Ascending aorta (tissue), 2 donors: ENCODE measurements around the gene IL37. TPM values are rescaled to one million over a fixed set of nuclear protein-coding genes. Genes with fewer than 3 reads are reported as not detected.

Experiments used
- DNase-seq, 2 donors: peaks; one replicate each; pipeline ENCODE4 v3.0.0-alpha.2; 2019; ENCODE audit warnings: low spot score in 2 of 2
- H3K27ac ChIP-seq, 2 donors: fragments of 200-600 bp; sonication (generic); one replicate each; pipeline ENCODE4 v1.5.1; 2016 to 2017; ENCODE audit warnings: mild to moderate bottlenecking in 1 of 2
- H3K27me3 ChIP-seq: fragments of 200-600 bp; sonication (generic); one replicate; pipeline ENCODE4 v1.5.1; 2017
- H3K36me3 ChIP-seq, 2 donors: fragments of 200-600 bp; sonication (generic); one replicate each; pipeline ENCODE4 v1.5.1; 2016
- H3K4me1 ChIP-seq, 2 donors: fragments of 200-600 bp; sonication (generic); one replicate each; pipeline ENCODE4 v1.5.1; 2016 to 2017; ENCODE audit warnings: mild to moderate bottlenecking in 1 of 2
- H3K4me3 ChIP-seq, 2 donors: fragments of 200-600 bp; sonication (generic); one replicate each; pipeline ENCODE4 v1.5.1; 2016 to 2017; ENCODE audit warnings: mild to moderate bottlenecking in 1 of 2
- H3K9me3 ChIP-seq, 2 donors: fragments of 200-600 bp; sonication (generic); one replicate each; pipeline ENCODE4 v1.5.1; 2016
- intact Hi-C: fragments of 100-400 bp; cut with DNase I; formaldehyde crosslinking; loops from one replicate; pipeline ENCODE4 v1.15.1; 2023
- total RNA-seq: library from RNA; depleted of rRNA; stranded (reverse); fragments of >200 nt; gene quantifications from one replicate; pipeline ENCODE4 v1.1.0, GENCODE V29; 2016
- TF ChIP-seq, protein P1 (sequence below), 3 experiments: fragments of 200-600 bp in 2 of 3; fragments of 450-650 bp in 1 of 3; sonication (generic) in 2 of 3; IDR thresholded peaks; one replicate each; pipeline ENCODE4 v1.5.1; 2016 to 2019; ENCODE audit warnings: antibody characterized with exemption in 3 of 3, mild to moderate bottlenecking in 1 of 3, moderate library complexity in 1 of 3

IL37 gene
- total RNA-seq, 1 donor from 2014 or later, result not detected

DNA sequence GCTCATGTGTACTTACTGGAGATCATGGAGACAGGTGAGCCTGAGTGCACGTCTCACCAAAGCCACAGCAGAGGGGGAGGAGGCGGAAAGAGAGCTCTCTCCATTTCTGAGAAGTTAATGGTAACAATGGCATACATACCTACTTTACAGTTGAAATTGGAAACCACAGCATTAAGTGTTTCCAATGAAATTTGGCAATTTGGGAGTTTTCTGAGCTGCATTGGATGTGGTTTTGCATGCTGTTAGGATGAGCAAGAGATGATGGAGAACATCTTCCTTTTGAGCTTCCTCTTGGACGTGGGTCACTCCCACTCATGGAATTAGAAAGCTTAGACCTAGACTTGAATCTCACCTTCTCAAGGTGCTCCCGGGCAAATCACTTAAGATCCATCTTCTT lies 25.5 kb upstream of the IL37 start:
- no peaks in the 10 kb centered on the region for H3K9me3 ChIP-seq
- H3K4me1 ChIP-seq, result no peaks in the 10 kb centered on the region
- no peak overlapping the region for H3K4me3 ChIP-seq
- no peak for DNase-seq
- intact Hi-C loops, result no loop called here
- H3K27me3 ChIP-seq, result no peaks in the 10 kb centered on the region
- TF ChIP-seq, protein P1, sequence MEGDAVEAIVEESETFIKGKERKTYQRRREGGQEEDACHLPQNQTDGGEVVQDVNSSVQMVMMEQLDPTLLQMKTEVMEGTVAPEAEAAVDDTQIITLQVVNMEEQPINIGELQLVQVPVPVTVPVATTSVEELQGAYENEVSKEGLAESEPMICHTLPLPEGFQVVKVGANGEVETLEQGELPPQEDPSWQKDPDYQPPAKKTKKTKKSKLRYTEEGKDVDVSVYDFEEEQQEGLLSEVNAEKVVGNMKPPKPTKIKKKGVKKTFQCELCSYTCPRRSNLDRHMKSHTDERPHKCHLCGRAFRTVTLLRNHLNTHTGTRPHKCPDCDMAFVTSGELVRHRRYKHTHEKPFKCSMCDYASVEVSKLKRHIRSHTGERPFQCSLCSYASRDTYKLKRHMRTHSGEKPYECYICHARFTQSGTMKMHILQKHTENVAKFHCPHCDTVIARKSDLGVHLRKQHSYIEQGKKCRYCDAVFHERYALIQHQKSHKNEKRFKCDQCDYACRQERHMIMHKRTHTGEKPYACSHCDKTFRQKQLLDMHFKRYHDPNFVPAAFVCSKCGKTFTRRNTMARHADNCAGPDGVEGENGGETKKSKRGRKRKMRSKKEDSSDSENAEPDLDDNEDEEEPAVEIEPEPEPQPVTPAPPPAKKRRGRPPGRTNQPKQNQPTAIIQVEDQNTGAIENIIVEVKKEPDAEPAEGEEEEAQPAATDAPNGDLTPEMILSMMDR (IDR thresholded peaks at IDR 0.05), result no peak
- H3K36me3 ChIP-seq, result no peaks in the 10 kb centered on the region
- no peak overlapping the region for H3K27ac ChIP-seq

DNA sequence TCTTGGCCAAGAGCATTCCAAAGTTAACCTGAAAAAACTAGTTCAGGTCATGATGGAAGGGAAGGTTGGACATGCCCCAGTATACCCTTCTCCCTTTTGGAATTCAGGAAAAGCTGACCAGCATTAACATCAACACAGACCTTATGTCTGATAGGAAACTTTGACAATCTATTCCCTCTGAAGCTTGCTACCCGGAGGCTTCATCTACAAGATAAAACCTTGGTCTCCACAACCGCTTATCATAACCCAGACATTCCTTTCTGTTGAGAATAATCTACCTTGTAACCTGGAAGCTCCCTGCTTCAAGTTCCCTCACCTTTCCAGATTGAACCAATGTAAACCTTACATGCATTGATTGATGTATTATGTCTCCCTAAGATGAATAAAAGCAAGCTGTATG lies 24.7 kb upstream of the IL37 start:
- Histone ChIP-seq H3K27me3 (no peaks in the 10 kb centered on the region), H3K4me3 (no peak overlapping the region), H3K27ac (no peak overlapping the region), H3K9me3 (no peaks in the 10 kb centered on the region), H3K4me1 (no peaks in the 10 kb centered on the region), H3K36me3 (no peaks in the 10 kb centered on the region)
- TF ChIP-seq, protein P1 (IDR thresholded peaks at IDR 0.05), result no peak
- DNase-seq, result no peak
- intact Hi-C loops, result no loop called here

DNA sequence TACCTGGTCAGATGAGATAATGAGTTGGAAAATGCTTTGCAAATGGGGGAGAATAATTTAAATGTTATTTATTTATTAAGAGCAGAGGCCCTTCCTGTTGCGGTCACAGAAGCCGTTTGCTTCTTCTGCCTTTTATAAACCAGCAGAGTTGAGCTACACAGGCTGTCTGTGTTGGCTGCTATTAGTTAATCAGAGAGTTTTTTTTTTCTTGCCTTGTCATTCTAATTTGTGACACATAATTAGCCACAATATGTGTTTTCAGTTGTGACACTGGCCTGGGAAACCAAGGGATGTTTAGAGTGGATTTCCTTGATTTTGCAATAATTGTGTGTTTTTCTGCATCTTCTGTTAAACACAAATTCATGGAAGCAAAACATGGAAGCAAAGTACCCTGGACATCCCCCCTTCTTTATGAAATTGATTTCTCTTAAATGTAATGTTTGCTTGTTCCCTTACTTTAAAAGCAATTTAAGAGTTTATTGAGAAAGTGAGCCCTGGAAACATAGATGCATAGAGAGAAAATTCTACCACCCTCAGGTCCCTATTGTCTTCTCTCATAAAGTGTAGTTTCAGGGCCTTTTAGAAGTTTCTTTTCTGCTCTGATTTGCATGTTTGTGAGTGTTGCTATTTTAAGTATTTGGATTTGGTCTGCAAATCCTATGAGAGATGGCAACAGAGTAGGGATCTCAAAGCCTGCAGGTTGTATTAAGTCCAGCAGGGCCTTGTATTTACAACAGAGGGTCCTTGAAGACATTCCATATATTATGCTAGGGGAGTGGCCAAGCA lies 22.8 kb upstream of the IL37 start:
- no peaks in the 10 kb centered on the region for H3K9me3 ChIP-seq
- no peaks in the 10 kb centered on the region for H3K36me3 ChIP-seq
- H3K4me1 ChIP-seq, result no peaks in the 10 kb centered on the region
- TF ChIP-seq, protein P1 (IDR thresholded peaks at IDR 0.05), result no peak
- intact Hi-C loops, result no loop called here
- no peaks in the 10 kb centered on the region for H3K27me3 ChIP-seq
- no peak overlapping the region for H3K27ac ChIP-seq
- no peak for DNase-seq
- no peak overlapping the region for H3K4me3 ChIP-seq

DNA sequence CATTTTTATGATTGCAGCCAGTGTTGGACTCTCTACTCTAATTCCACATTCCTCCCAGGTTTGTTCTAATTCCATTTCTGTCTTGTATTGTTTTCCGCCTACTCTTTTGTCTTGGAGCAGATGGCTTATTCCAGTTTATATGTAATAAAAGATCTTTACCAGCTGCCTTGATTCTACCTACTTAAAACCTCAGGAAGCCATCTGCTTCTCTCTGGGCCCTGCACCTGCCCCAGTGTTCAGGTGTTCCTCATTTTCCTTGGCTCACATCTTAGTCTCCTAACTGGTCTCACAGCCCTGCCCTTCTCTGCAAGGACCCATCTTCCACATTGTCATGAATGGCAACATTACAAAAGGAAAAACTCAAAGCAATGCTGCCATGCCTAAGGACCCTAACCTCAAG lies 21.0 kb upstream of the IL37 start:
- H3K9me3 ChIP-seq, result no peaks in the 10 kb centered on the region
- intact Hi-C loops, result no loop called here
- no peaks in the 10 kb centered on the region for H3K36me3 ChIP-seq
- DNase-seq, result no peak
- no peaks in the 10 kb centered on the region for H3K27me3 ChIP-seq
- no peaks in the 10 kb centered on the region for H3K4me1 ChIP-seq
- TF ChIP-seq, protein P1 (IDR thresholded peaks at IDR 0.05), result no peak
- no peak overlapping the region for H3K4me3 ChIP-seq
- no peak overlapping the region for H3K27ac ChIP-seq

DNA sequence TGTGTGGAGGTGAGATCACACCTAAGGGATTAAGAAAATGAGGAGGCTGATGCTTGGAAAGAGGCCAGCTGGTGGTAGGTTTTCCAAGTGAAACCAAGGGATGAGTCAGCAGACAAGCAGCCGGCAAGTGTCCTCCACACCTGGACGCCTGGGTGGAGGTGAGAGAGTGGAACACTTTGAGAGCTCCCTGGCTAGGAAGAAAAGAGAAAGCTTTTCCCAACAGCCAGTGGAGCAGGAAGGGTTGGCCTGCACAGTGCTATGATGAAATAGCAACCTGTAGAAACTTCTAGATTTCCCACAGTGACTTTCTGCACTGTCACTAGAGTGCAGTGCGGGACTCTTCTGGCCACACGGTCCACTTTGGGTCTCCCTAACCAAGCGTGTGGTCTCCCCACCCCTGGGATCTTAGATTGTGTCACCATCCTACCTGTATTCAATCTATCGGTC lies 19.6 kb upstream of the IL37 start:
- no peak overlapping the region for H3K4me3 ChIP-seq
- no peaks in the 10 kb centered on the region for H3K9me3 ChIP-seq
- DNase-seq, result no peak
- no peaks in the 10 kb centered on the region for H3K27me3 ChIP-seq
- intact Hi-C loops, result no loop called here
- TF ChIP-seq, protein P1 (IDR thresholded peaks at IDR 0.05), result no peak
- no peak overlapping the region for H3K27ac ChIP-seq
- H3K4me1 ChIP-seq, result no peaks in the 10 kb centered on the region
- H3K36me3 ChIP-seq, result no peaks in the 10 kb centered on the region
